ENCODE data around the gene PDE4D. TPM values are rescaled to one million over a fixed set of nuclear protein-coding genes. Genes with fewer than 3 reads are reported as not detected.

Gene PDE4D
- polyA plus RNA-seq, 1 donor (not counting 4 experiments of a cell fraction or from before 2014, with no cell fraction given): 3.6 TPM

DNA sequence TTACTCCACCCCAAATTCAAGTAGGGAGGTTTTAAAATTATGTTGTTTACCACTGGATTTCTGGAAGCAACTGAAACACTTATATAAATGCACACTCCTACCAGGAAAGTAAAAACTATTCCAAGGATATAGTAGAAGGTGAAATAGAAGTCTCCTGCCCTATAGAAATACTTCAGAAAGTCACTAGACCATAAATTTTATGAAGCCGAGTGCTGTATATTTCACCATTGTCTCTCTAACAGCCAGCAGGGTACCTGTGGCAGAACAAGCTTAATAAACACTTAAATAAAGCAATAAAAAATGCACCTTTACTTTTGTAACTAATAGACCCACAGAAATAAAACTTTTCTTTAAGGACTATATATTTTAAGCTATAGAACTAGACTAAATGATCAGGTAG, 631.6 kb downstream of the PDE4D start:
- Histone ChIP-seq H3K4me1 (ENCODE audit: control insufficient read depth, extremely low read depth, insufficient read depth, low read length) (no peaks in the 10 kb centered on the region), H3K27ac (ENCODE audit: control insufficient read depth, insufficient read depth, low read length) (no peak overlapping the region), H4K20me1 (ENCODE audit: control insufficient read depth, extremely low read depth, insufficient read depth, low read length) (no peaks in the 10 kb centered on the region), H3K36me3 (ENCODE audit: control insufficient read depth in 2 of 2, extremely low read depth in 1 of 2, insufficient read depth in 2 of 2, low read length in 2 of 2) (no peaks in the 10 kb centered on the region), H2AFZ (ENCODE audit: control insufficient read depth, low read length) (no peak overlapping the region), H3K79me2 (ENCODE audit: control insufficient read depth, insufficient read depth, low read length) (no peaks in the 10 kb centered on the region), H3K27me3 (ENCODE audit: control insufficient read depth, extremely low read depth, insufficient read depth, low read length) (no peaks in the 10 kb centered on the region), H3K4me2 (ENCODE audit: control insufficient read depth, extremely low read depth, insufficient read depth, low read depth, low read length) (no peak overlapping the region), H3K4me3 (ENCODE audit: control insufficient read depth in 2 of 3, extremely low read depth in 1 of 3, insufficient read depth in 2 of 3, low read depth in 1 of 3, low read length in 3 of 3) (no peak overlapping the region), H3K9me3 (ENCODE audit: control insufficient read depth, low read depth, low read length) (no peaks in the 10 kb centered on the region), H3K9me1 (ENCODE audit: control insufficient read depth, extremely low read depth, insufficient read depth, low read length) (no peaks in the 10 kb centered on the region), H3K9ac (ENCODE audit: control insufficient read depth, extremely low read depth, insufficient read depth, low read length) (no peak overlapping the region)
- no peak for TF ChIP-seq EZH2 (IDR thresholded peaks at IDR 0.05; ENCODE audit: low read length)
- TF ChIP-seq, protein P1, sequence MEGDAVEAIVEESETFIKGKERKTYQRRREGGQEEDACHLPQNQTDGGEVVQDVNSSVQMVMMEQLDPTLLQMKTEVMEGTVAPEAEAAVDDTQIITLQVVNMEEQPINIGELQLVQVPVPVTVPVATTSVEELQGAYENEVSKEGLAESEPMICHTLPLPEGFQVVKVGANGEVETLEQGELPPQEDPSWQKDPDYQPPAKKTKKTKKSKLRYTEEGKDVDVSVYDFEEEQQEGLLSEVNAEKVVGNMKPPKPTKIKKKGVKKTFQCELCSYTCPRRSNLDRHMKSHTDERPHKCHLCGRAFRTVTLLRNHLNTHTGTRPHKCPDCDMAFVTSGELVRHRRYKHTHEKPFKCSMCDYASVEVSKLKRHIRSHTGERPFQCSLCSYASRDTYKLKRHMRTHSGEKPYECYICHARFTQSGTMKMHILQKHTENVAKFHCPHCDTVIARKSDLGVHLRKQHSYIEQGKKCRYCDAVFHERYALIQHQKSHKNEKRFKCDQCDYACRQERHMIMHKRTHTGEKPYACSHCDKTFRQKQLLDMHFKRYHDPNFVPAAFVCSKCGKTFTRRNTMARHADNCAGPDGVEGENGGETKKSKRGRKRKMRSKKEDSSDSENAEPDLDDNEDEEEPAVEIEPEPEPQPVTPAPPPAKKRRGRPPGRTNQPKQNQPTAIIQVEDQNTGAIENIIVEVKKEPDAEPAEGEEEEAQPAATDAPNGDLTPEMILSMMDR (optimal IDR thresholded peaks at IDR 0.05 in 1 of 3, IDR thresholded peaks at IDR 0.05 in 1 of 3, conservative IDR thresholded peaks at IDR 0.05 in 1 of 3; ENCODE audit: extremely low read depth in 1 of 3, insufficient read depth in 2 of 3, low read length in 3 of 3): no peak
- dilution Hi-C loops (cut with MboI; ENCODE audit: extremely low pct_ligation_motif_present, low sequenced_read_pairs): no loop called here
- no peak for DNase-seq (ENCODE audit: low read depth, low spot score)
- FAIRE-seq: no peak

DNA sequence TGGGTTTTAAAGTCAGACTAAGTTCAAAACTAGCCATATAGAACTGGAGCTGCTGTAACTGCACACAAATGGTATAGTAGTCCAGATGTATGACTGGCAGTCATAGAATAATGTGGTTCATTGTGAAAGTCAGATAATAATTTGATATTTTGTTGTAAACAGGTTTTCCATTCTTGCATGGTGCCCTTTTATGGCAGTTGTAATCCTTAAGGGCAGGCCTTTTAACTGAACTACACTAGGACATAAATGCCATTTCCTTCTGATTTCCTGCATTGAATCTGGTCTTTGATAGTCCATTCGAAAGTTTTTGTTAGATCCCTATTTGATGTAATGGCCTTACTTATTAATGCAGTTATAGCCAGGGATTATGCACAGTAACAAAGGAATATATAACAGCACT, 632.6 kb downstream of the PDE4D start:
- Histone ChIP-seq H3K36me3 (ENCODE audit: control insufficient read depth in 2 of 2, extremely low read depth in 1 of 2, insufficient read depth in 2 of 2, low read length in 2 of 2) (no peaks in the 10 kb centered on the region), H3K79me2 (ENCODE audit: control insufficient read depth, insufficient read depth, low read length) (no peaks in the 10 kb centered on the region), H3K27me3 (ENCODE audit: control insufficient read depth, extremely low read depth, insufficient read depth, low read length) (no peaks in the 10 kb centered on the region), H3K9me3 (ENCODE audit: control insufficient read depth, low read depth, low read length) (no peaks in the 10 kb centered on the region), H4K20me1 (ENCODE audit: control insufficient read depth, extremely low read depth, insufficient read depth, low read length) (no peaks in the 10 kb centered on the region), H3K9ac (ENCODE audit: control insufficient read depth, extremely low read depth, insufficient read depth, low read length) (no peak overlapping the region), H3K4me1 (ENCODE audit: control insufficient read depth, extremely low read depth, insufficient read depth, low read length) (no peaks in the 10 kb centered on the region), H3K9me1 (ENCODE audit: control insufficient read depth, extremely low read depth, insufficient read depth, low read length) (no peaks in the 10 kb centered on the region), H2AFZ (ENCODE audit: control insufficient read depth, low read length) (no peak overlapping the region), H3K27ac (ENCODE audit: control insufficient read depth, insufficient read depth, low read length) (no peak overlapping the region), H3K4me3 (ENCODE audit: control insufficient read depth in 2 of 3, extremely low read depth in 1 of 3, insufficient read depth in 2 of 3, low read depth in 1 of 3, low read length in 3 of 3) (no peak overlapping the region), H3K4me2 (ENCODE audit: control insufficient read depth, extremely low read depth, insufficient read depth, low read depth, low read length) (no peak overlapping the region)
- no peak for FAIRE-seq
- no peak for DNase-seq (ENCODE audit: low read depth, low spot score)
- TF ChIP-seq, protein P1 (optimal IDR thresholded peaks at IDR 0.05 in 1 of 3, IDR thresholded peaks at IDR 0.05 in 1 of 3, conservative IDR thresholded peaks at IDR 0.05 in 1 of 3; ENCODE audit: extremely low read depth in 1 of 3, insufficient read depth in 2 of 3, low read length in 3 of 3): no peak
- TF ChIP-seq EZH2 (IDR thresholded peaks at IDR 0.05; ENCODE audit: low read length): no peak
- dilution Hi-C loops (cut with MboI; ENCODE audit: extremely low pct_ligation_motif_present, low sequenced_read_pairs): no loop called here
